AG04450 (cell line): ENCODE measurements around the gene MACROD2. TPM values are rescaled to one million over a fixed set of nuclear protein-coding genes. Genes with fewer than 3 reads are reported as not detected.
"Not testable (repeated sequence)": the region's sequence is repeated elsewhere in the genome, so short reads cannot be mapped to it uniquely, and the experiment has no call there.

ENCODE experiments used
- CTCF ChIA-PET: fragments of 300-600, 350-600 bp; formaldehyde crosslinking; extraction: SDS; loops from one replicate; lab custom pipeline; 2022; ENCODE audit warnings: antibody characterized with exemption, inconsistent platforms; lab: Charles Lee
- POLR2A ChIA-PET: fragments of 350-600 bp; formaldehyde crosslinking; extraction: SDS; loops from one replicate; lab custom pipeline; 2021; ENCODE audit warnings: antibody characterized with exemption, inconsistent platforms; lab: Yijun Ruan, JAX
- DNase-seq: peaks from one replicate; pipeline ENCODE4 v3.0.0-alpha.2; 2011; ENCODE audit warnings: low read depth, low spot score
- H3K27ac ChIP-seq: one replicate; pipeline ENCODE4 v1.5.1; 2012; ENCODE audit warnings: low read depth, low read length, control low read depth
- H3K27me3 ChIP-seq: one replicate; pipeline ENCODE4 v1.6.0; 2012; ENCODE audit warnings: low read length; ENCODE audit not compliant: control insufficient read depth, insufficient read depth
- H3K4me3 ChIP-seq: 2 replicates; pipeline ENCODE4 v1.5.1; 2011; ENCODE audit warnings: mild to moderate bottlenecking, low read depth, low read length, control low read depth
- H3K9me3 ChIP-seq: 2 replicates; pipeline ENCODE4 v1.5.1; 2012; ENCODE audit warnings: low read length; ENCODE audit not compliant: control insufficient read depth, insufficient read depth
- polyA plus RNA-seq: library from polyadenylated mRNA; depleted of rRNA; stranded (reverse); fragments of >200 nt; gene quantifications from 2 replicates; pipeline ENCODE4 v1.2.3, GENCODE V29; 2011
- TF ChIP-seq, protein P1 (sequence below): IDR thresholded peaks from 2 replicates; pipeline ENCODE4 v1.5.1; 2011; ENCODE audit warnings: low read depth, low read length, control low read depth, inconsistent platforms

MACROD2 gene
- polyA plus RNA-seq, 1 experiment = 0.02 TPM

- Histone ChIP-seq H3K27me3 (no peaks in the 10 kb centered on the region), H3K4me3 (no peak overlapping the region), H3K9me3 (no peaks in the 10 kb centered on the region), H3K27ac (no peak overlapping the region)
- ChIA-PET POLR2A (no interaction called here), CTCF (interaction anchor here (1.6 to 2.0 kb wide), 2 partner anchors 15 to 19 kb away, joined by 5 to 6 read pairs; no protein-coding TSS in a partner anchor)
- TF ChIP-seq, protein P1, sequence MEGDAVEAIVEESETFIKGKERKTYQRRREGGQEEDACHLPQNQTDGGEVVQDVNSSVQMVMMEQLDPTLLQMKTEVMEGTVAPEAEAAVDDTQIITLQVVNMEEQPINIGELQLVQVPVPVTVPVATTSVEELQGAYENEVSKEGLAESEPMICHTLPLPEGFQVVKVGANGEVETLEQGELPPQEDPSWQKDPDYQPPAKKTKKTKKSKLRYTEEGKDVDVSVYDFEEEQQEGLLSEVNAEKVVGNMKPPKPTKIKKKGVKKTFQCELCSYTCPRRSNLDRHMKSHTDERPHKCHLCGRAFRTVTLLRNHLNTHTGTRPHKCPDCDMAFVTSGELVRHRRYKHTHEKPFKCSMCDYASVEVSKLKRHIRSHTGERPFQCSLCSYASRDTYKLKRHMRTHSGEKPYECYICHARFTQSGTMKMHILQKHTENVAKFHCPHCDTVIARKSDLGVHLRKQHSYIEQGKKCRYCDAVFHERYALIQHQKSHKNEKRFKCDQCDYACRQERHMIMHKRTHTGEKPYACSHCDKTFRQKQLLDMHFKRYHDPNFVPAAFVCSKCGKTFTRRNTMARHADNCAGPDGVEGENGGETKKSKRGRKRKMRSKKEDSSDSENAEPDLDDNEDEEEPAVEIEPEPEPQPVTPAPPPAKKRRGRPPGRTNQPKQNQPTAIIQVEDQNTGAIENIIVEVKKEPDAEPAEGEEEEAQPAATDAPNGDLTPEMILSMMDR = no peak
- DNase-seq = no peak
Measured at GRCh38 chr20:14208956-14209355, 213.6 kb downstream of the MACROD2 start.

DNA sequence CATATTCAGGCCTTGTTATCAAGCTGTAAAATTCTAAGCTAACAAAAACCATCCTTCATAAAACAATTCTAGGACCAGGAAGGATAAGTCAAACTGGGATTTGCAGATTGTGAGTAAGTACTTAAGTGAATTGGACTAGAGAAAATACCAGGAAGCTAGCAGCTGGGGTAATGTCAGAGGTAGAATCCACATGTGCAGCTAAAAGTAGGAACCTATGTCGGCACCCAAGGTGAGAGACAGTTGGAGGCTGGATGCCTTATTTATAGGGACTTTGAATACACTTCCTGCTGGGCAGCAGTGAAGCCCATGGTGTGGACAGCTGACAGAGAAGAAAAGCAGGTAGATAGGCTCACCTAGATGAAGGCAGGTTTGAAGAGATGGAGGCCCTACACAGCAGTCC, 214.8 kb downstream of the MACROD2 start:
- Histone ChIP-seq H3K27ac (no peak overlapping the region), H3K27me3 (no peaks in the 10 kb centered on the region), H3K4me3 (no peak overlapping the region), H3K9me3 (no peaks in the 10 kb centered on the region)
- CTCF ChIA-PET = no interaction called here
- TF ChIP-seq, protein P1 = no peak
- POLR2A ChIA-PET = no interaction called here
- DNase-seq = no peak

- Histone ChIP-seq H3K9me3 (no peaks in the 10 kb centered on the region), H3K27me3 (no peaks in the 10 kb centered on the region), H3K27ac (no peak overlapping the region), H3K4me3 (no peak overlapping the region)
- TF ChIP-seq, protein P1 = no peak
- no peak for DNase-seq
- POLR2A ChIA-PET = no interaction called here
- CTCF ChIA-PET = no interaction called here
Measured at GRCh38 chr20:14214046-14214445, 218.7 kb downstream of the MACROD2 start.

GRCh38 chr20:14215880-14216279, 220.6 kb downstream of the MACROD2 start:
- POLR2A ChIA-PET, H3K27me3 ChIP-seq, DNase-seq, H3K9me3 ChIP-seq, H3K27ac ChIP-seq, H3K4me3 ChIP-seq, CTCF ChIA-PET: not testable (repeated sequence)

GRCh38 chr20:14219801-14220461, 224.6 kb downstream of the MACROD2 start:
- no peak overlapping the region for H3K4me3 ChIP-seq
- TF ChIP-seq, protein P1 = no peak
- H3K27me3 ChIP-seq = peaks cover 3% of the 10 kb centered on the region
- H3K9me3 ChIP-seq = no peaks in the 10 kb centered on the region
- CTCF ChIA-PET = no interaction called here
- no peak for DNase-seq
- POLR2A ChIA-PET = no interaction called here
- no peak overlapping the region for H3K27ac ChIP-seq
